Non-pigmented ciliary epithelial cell (primary cell): Measurements from ENCODE around the gene ZNG1F.
"Not testable (repeated sequence)": the region's sequence is repeated elsewhere in the genome, so short reads cannot be mapped to it uniquely, and the experiment has no call there.

Experiments used
- DNase-seq: peaks from one replicate; pipeline ENCODE4 v3.0.0-alpha.2; 2010; ENCODE audit warnings: low read depth

ZNG1F gene

DNA sequence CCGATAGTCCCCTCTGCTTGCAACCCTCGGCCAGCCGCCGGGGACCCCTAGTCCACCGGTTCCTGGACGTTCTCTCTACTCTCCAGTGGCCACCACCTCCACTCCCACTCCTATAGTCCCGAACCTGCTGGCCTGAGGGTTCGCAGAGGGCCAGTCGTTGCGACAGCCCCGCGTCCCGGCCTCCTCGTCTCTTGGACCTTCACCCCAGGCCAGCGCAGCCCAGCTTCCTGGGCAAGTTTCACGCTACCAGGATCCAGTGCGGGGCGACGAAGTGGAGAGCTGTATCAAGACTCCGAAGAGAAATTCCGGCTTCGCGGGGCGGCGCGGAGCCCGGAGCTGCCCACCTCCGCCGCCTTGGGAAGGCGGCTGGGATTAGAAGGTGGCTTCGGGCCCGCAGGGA lies 65.7 kb downstream of the ZNG1F start:
- DNase-seq: not testable (repeated sequence)

DNA sequence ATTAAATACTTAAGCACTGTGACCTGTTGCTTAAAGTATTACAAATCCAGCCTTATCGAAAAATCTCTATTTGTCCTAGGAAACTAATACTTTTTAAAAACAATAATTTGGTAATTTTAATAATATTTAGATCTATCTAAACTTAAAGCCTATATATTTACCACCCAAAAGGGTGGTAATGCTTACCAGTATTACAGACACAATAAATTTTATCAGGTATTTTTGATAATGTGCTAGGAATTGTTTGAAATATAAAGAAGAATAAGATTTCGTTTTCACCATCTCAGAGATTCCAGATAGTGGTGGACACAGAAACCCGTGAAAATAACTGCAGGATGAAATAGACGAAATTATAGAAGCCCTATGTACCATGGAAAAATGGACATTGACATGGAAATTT lies 68.4 kb downstream of the ZNG1F start:
- not testable (repeated sequence) for DNase-seq

DNA sequence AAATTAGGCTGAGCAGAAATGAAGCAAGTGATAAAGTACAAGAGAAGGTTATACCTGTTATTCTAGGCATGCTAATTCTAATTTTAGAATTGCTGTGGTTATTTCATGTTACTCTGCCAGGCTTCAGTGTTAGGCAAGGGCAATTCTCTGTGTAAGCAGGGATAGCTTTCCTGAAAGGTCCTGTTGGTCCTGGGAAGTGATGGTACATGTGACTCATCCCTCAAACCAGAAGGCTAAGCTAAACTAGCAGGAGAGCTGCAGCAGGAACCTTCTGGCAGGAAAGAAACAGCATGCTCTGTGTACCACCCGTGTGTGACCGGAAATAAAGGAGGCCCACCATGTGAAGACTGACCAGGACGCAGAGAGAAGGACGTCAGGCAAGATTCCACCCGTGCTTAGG lies 69.4 kb downstream of the ZNG1F start:
- not testable (repeated sequence) for DNase-seq

DNA sequence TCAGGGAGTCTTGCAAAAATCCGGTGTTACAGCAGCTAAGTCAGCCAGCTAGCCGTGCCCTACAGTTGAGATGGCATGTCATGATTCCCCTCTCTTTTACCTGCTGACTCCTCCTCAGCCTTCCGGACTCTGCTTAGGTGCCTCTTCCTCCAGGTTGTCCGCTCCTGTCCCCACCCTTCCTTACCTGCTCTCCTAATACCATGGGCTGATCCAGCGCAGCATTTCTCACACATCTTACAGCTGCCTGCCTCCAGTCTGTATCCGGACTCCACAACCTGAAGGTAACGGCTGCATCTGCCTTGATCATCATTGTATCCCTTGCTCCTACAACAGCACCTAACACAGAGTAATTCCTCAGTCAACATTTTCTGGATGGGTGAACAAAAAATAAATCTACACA lies 69.8 kb downstream of the ZNG1F start:
- DNase-seq: not testable (repeated sequence)

DNA sequence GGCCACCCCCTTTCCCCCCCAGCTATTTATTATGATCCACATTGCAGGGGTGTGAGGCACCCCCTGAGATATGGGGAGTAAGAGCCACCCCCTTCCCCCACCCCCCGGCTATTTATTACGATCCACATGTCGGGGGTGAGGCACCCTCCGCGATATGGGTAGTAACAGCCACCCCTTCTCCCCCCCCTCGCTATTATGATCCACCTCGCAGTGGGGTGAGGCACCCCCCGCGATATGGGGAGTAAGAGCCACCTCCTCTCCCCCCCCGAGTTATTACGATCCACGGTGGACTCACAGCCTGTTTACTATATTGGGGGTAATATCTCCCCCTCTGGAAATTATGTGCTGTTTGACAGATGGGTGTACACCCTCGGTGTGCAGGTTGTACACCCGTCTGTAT lies 75.8 kb downstream of the ZNG1F start:
- DNase-seq: not testable (repeated sequence)

DNA sequence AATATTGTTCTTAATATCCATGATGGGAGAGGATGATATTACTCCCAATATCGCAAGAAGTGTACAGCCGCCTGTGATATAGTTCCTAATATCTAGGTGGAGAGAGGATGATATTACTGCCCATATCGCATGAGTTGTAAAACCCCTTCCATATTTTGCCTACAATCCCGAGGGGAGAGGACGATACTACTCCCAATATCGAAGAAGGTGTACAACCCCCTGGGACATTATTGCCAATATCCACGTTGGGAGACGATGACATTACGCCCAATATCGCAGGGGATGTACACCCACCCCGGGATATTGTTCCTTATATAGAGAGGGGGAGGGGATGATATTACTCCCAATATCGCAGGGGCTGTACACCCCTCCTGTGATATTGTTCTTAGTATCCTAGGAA lies 77.7 kb downstream of the ZNG1F start:
- not testable (repeated sequence) for DNase-seq

DNA sequence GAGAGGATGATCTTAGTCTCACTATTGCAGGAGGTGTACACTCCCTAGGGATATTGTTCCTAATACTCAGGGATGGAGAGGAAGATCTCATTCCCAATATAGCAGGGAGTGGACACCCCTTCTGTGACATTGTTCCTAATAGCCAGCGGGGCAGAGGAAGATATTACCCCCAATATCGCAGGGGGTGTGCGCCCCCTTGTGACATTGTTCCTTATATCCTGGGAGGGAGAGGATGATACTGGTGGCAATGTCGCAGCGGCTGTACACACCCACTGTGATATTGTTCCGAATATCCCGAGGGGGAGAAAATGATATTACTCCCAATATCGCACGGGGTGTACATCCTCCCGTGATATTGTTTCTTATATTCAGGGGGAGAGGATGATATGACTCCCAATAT lies 78.2 kb downstream of the ZNG1F start:
- not testable (repeated sequence) for DNase-seq

DNA sequence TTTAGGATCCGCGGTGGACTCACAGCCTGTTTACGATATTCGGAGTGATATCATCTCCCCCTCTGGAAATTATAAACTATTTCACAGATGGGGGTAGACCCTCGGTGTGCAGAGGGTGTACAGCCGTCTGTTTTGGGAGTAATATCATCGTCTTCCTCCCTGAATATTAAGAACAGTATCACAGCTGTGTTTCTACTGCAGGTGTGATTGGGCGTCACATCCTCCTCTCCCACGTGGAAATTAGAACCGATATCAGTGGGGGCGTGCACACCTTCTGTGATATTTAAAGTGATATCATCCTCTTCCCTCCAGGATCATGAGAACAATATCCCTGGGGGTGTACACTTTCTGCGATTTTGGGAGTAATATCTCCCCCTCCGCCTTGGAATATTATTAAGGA lies 79.9 kb downstream of the ZNG1F start:
- not testable (repeated sequence) for DNase-seq

DNA sequence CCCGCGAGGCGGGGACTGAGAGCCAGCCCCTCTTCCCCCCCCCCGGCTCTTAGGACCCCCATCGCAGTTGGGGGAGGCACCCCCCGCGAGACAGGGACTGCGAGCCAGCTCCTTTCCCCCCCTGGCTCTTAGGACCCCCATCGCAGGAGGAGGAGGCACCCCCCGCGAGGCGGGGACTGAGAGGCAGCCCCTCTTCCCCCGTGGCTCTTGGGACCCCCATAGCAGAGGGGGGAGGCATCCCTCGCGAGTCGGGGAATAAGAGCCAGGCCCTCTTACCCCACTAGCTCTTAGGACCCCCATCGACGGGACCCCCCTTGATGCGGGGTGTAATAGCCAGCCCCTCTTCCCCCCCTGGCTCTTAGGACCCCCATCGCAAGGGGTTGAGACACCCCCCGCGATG lies 80.3 kb downstream of the ZNG1F start:
- DNase-seq: not testable (repeated sequence)

DNA sequence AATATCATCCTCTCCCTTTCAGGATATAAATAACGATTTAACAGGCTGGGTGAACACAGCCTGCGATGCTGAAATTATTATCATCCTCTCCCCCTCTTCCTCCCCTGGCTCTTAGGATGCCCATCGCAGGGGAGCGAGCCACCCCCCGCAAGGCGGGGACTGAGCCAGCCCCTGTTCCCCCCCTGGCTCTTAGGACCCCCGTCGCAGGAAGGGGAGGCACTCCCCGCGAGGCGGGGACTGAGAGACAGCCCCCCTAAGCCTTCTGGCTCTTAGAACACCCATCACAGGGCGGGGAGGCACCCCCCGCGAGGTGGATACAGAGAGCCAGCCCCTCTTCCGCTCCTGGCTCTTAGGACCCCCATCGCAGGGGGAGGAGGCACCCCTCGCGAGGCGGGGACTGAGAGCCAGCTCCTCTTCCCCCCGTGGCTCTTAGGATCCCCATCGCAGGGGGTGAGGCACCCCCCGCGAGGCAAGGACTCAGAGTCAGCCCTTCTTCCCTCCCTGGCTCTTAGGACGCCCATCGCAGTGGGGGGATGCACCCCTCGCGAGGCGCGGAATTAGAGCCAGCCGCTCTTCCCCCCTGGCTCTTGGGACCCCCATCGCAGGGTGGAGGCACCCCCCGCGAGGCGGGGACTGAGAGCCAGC lies 82.5 kb downstream of the ZNG1F start:
- not testable (repeated sequence) for DNase-seq

DNA sequence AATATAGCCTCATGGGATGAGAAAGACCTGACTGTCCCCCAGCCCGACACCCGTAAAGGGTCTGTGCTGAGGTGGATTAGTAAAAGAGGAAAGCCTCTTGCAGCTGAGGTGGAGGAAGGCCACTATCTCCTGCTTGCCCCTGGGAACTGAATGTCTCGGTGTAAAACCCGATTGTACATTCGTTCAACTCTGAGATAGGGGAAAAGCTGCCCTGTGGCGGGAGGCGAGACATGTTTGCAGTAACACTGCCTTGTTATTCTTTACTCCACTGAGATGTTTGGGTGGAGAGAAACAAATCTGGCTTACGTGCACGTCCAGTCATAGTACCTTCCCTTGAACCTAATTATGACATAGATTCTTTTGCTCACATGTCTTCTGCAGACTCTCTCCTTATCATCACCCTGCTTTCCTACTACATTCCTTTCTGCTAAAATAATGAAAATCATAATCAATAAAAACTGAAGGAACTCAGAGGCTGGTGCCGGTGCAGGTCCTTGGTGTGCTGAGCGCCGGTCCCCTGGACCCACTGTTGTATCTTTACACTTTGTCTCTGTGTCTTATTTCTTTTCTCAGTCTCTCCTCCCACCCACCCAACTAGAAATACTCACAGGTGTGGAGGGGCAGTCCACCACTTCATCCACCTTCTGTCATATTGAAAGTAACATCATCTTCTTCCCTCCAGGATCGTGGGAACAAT lies 83.4 kb downstream of the ZNG1F start:
- DNase-seq: not testable (repeated sequence)

DNA sequence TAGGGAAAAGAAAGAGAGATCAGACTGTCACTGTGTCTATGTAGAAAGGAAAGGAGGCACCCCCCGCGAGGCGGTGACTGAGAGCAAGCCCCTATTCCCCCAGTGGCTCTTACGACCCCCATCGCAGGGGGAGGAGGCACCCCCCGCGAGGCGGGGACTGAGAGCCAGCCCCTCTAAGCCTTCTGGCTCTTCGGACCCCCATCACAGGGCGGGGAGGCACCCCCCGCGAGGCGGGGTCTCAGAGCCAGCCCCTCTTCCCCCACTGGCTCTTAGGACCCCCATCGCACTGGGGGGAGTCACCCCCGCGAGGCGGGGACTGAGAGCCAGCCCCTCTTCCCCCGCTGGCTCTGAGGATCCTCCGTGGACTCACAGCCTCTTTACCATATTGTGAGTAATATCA lies 84.6 kb downstream of the ZNG1F start:
- not testable (repeated sequence) for DNase-seq

DNA sequence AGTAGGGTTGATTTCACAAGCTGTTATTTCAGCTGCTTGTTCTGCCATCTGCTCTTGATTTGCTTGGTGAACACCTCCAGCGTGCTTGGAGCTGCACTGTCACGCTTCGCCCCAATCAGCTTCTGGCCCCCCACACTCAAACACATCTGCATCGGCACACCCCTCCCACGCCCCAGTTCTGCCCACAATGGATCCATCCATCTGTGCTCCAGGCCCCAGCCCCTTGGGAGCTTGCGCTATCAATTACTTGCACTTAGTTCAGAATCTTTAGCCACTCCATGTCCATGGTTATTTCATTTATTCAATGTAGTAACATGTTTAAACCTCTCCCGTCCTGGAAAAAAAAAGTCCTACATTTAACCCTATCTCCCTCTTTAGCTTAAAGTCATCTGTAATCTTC lies 88.6 kb downstream of the ZNG1F start:
- not testable (repeated sequence) for DNase-seq

DNA sequence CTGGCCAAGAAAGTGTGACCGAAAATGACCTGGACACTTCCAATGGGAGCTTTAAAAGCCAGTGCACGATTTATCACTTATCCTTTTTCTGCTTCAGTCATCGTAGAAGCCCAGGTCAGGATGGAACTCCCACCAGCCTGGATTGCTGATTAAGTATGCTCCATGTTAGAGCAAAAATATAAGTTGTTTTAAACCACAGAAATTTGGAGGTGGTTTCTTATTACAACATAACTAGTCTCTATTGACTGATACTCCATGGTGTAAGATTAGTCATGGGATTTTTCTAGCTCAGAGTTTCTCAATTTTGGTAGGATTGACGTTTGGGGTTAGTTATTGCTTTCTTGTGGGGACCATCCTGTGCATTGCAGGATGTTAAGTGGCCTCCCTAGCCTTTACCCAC lies 90.4 kb downstream of the ZNG1F start:
- not testable (repeated sequence) for DNase-seq

DNA sequence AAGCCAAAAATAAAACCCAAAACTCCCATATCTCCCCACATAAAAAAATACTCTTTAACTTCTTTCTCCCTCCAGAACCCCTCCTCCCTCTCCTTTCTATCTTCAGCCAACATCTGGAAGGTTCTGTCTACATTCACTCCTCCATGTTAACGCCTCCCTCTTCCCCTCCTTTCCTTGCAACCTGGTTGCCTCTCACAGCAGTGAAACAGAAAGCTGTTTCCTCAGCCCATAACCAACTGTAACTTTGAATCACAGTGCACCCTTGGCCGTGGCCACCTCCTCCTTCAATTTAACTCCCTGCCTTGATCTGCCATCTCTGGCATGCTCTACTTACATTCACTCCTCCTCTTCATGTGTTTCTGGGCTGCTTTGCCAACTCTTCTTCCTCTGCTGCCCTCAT lies 94.1 kb downstream of the ZNG1F start:
- DNase-seq: not testable (repeated sequence)

DNA sequence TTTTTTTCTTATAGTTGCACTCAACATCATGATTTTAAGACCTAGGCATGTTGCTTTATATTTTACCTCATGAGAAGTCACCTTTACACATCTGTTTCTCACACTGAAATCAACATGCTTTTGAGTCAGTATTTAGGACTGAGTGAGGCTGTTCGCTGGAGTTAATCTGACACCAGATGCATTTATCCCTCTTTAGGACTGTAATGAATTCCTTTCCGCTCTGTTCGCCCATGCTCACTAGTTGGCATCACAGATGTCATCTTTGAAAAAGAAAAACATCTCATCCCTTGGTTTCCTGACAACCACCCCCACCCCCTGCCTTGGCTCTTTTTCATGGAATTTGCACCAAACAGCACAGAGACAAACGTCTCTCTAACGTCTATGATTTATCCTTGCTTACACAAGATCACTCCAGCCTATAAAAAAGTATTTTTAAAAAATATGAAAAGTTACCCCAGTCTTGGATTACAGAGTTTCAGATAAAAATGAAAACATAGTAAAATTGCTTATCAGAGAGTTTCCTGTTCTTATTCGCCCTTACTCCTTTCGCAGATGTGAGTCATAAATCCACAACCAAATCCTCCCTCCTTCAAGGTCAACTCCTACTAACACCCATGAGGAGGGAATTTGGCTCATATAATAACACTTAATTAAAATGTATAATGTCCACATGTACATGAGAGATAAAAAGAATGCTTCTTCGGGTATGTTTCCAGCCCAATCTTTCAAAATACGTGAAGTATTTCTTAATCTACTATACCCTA lies 94.9 kb downstream of the ZNG1F start:
- DNase-seq: not testable (repeated sequence)

DNA sequence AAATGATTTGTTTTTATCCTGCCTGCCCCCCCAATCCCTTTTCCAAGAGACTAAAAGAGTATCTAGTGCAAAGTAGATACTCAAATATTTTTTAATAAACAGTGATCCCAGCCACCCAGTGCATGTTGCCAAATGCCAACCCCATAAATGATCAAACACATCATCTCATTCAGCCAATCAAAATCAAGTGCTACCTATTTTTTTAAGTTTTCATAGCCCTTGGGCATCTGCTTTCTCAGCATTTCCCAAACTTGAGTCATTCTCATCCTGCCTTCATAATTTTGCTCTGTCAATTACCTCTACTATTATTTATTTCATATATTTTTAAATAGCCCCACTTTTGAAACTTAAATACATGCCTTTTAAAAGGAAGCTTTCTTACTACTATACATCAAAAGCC lies 98.2 kb downstream of the ZNG1F start:
- not testable (repeated sequence) for DNase-seq

DNA sequence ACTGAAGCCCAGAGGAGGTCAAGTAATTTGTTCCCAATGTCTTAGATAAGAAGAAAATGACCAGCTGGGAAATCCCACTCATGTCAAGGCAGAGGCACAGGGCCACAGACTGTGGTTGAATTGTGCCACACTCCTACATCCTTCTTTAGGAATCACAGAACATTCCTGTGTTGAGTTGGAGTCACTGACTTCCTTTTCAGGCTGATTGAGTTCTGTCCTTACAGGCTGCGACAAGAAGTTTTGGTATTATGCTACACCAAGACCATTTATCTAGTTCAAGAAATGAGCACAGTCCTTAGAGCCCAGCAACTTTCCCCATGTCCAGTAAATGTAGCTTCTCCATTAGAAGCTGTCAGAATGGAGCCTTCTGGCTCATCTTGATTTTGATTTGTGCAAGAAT lies 98.7 kb downstream of the ZNG1F start:
- not testable (repeated sequence) for DNase-seq

DNA sequence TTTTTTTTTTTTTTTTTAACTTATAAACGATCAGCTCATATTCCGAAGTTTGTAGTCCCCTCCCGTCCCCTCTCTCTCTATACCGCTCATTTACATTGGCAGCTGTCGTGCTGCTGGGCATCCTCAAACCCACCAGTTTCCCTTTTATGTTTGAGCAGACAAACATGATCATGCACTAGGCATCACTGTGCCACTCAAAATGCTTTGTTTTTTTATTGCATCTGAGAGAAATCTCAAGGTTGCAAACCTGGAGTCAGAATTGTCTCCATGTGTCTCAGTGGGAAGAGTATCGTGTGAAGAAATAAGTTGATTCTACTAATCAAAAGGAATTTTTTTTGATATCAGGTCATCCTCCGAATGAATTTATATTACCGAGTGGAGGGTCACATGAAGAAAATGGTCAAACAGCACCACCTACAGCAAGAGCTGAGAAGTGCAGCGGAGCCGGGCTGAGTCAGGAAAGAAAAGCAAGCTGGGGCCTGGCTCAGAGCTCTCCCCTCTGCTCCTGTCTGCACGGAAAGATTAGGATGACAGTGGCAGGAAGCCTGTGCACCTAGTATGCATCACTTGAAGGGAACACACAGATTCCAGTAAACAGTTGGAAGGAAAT lies 100.6 kb downstream of the ZNG1F start:
- not testable (repeated sequence) for DNase-seq

DNA sequence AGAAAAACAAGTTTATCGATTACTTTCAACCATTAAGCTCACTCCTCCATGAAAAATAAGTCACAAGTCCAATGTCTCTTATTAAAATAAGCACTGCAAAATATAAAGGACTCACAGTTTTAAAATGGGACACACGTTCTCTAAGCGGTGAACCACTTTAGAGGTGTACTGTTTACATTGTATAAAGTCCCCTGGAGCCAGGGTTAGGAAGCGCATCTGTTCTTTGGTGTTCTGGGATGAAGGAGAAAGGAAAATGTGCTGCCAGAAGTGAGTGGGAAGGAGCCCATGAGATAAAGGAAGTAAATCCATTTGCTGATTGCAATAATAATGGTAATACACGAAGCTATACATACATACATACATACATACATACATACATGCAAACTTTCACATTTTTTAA lies 101.2 kb downstream of the ZNG1F start:
- not testable (repeated sequence) for DNase-seq

DNA sequence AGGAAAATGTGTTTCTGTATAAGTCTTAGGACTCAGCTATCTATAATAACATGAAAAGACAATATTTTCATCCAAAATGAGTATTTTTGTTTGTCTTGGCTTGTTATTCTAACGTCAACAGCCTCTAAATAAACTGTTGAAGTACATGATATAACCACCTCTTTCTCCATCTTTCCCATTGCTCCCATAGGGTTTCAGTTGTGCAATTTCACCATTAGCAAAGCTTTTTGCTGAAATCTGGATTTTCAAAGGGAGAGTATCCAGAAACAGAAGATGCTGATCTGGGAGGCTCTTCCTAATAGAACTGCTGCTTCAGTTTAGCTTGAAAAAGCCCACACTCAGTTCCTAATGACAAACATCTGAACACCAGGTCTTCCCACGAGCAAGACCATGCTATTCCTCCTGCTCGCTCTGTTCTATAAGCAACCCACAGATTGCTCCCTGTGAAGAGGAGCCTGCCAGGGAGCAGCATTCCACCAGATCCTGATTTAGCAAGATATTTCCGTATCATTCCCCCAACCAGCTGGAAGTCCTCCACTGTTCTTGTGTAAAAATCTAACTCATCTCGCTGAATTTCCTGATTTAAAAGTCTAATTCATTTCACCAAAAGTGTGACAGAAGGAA lies 101.8 kb downstream of the ZNG1F start:
- not testable (repeated sequence) for DNase-seq

DNA sequence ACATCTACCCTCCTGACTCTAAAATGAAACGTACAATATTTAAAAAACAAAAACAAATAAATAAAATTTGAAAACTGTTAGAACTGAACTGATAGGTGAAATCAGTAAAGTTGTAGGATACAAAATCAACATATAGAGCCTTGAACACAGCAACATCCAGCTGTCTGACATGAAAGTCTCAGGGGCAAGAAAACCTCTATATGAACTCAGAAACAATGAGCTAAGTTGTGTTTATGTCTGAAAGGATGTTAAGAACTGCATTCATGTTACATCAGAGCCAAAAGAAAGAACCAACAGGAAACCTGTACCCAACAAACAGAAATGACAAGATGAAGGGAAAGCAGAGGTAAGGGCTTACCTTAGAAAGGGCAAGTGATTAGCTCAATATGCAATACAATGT lies 102.4 kb downstream of the ZNG1F start:
- not testable (repeated sequence) for DNase-seq
